K562 (cell line): Measurements from ENCODE around the gene DNASE1L2. TPM values are rescaled to one million over a fixed set of nuclear protein-coding genes. Genes with fewer than 3 reads are reported as not detected.

ENCODE experiments used
- DDX20 ChIP-seq: fragments of 450-650 bp; IDR thresholded peaks from 2 replicates; pipeline ENCODE4 v1.6.1; 2016; ENCODE audit warnings: missing genetic modification characterization, low read depth, mild to moderate bottlenecking, missing compliant biosample characterization, moderate library complexity
- RBM34 ChIP-seq: fragments of 200-400 bp; formaldehyde crosslinking; IDR thresholded peaks from 2 replicates; pipeline ENCODE4 v1.6.1; 2018; ENCODE audit warnings: low read length, borderline replicate concordance; ENCODE audit not compliant: insufficient read depth
- XRCC3 ChIP-seq: fragments of 450-650 bp; IDR thresholded peaks from 2 replicates; pipeline ENCODE4 v1.6.1; 2017; ENCODE audit warnings: mild to moderate bottlenecking, moderate library complexity
- polyA plus RNA-seq, 8 experiments: library from polyadenylated mRNA; depleted of rRNA in 4 of 8; stranded (reverse) in 5 of 8; unstranded in 3 of 8; fragments of >200 nt; fragmentation: Nextera tagmentation in 2 of 8; fragmentation: Illumina TruSeq in 1 of 8; extraction: Ambion mirVana in 2 of 8; extraction: Trizol in 1 of 8; gene quantifications; 2 replicates each; pipeline versions ENCODE4 v1.2.1 to v1.2.3, GENCODE V29; 2011 to 2014; ENCODE audit warnings: inconsistent platforms in 1 of 8, missing spikeins in 1 of 8
- total RNA-seq, 7 experiments: library from RNA; depleted of rRNA in 6 of 7; stranded (reverse); fragments of >200 nt in 6 of 7; fragmentation: Illumina TruSeq in 2 of 7; extraction: Trizol in 2 of 7; gene quantifications; 2 replicates each; pipeline versions ENCODE4 v1.2.1 to v1.2.3, GENCODE V29; 2011 to 2021; ENCODE audit warnings: low replicate concordance in 1 of 7
- TF ChIP-seq, protein P1 (sequence below): fragments of 450-650 bp; IDR thresholded peaks from 2 replicates; pipeline ENCODE4 v1.6.1; 2016; ENCODE audit warnings: borderline replicate concordance
- TF ChIP-seq, protein P2 (sequence below): fragments of 450-650 bp; IDR thresholded peaks from 2 replicates; pipeline ENCODE4 v1.6.1; 2014; ENCODE audit warnings: low read depth, mild to moderate bottlenecking, moderate library complexity, borderline replicate concordance
- TF ChIP-seq, protein P3 (sequence below): sonication (generic); formaldehyde crosslinking; IDR thresholded peaks from 2 replicates; pipeline ENCODE4 v1.8.0; 2023; ENCODE audit warnings: missing genetic modification reagents, mild to moderate bottlenecking, borderline replicate concordance
- TF ChIP-seq, protein P4 (sequence below): fragments of 200-800 bp; sonication (Bioruptor generic); IDR thresholded peaks from 2 replicates; pipeline ENCODE4 v1.6.1; 2016; ENCODE audit warnings: missing genetic modification characterization, missing compliant biosample characterization
- TF ChIP-seq, protein P5 (sequence below): conservative IDR thresholded peaks from 2 replicates; pipeline ENCODE4 v1.6.1; 2011; ENCODE audit warnings: low read depth, mild to moderate bottlenecking, low read length; ENCODE audit not compliant: control insufficient read depth

DNASE1L2 gene
- total and polyA plus RNA-seq, 9 of the 15 experiments (the other 6 are each of a cell fraction or from before 2014, with no cell fraction given), result 0.08 to 2.7 (median 1.7) TPM; not detected in 1

DNA sequence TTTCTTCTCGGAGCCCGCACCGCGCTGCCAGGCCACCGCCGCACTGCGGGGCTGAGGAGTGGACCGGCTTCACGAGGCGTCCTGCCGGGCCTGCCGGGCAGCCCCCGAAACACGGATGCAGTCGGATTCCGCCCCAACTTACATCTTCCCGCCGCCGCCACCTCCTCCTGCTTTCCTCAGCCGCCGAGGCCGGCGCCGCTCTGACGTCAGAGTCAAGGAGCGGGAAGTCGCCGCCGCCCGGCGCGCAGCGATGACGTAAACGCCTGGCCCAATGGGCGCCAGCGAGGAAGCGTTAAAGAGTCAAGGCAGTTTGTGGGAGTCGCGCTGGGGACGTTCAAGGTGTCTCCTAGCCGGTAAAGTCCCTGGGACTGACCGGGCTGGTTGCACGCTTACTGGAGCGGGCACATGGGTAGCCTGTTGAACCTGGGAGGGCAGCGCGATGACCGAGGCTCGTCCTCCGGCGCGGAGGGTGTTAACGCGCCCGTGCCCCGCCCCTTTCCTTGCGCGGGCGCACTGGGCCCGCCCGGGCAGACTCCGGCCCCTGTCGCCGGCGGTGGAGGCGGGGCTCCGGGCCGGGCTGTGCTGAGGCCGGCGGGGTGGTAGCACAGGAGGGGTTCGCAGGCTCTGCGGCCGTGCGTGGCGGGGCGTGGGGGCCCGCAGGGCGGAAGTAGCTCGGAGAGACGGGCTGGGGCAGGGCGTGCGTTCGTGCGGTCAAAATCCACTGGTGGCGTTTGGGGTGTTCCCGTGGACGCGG is 31.8 kb downstream of the DNASE1L2 start, which contains the start of gene RNPS1 (continued):
- TF ChIP-seq, protein P1, sequence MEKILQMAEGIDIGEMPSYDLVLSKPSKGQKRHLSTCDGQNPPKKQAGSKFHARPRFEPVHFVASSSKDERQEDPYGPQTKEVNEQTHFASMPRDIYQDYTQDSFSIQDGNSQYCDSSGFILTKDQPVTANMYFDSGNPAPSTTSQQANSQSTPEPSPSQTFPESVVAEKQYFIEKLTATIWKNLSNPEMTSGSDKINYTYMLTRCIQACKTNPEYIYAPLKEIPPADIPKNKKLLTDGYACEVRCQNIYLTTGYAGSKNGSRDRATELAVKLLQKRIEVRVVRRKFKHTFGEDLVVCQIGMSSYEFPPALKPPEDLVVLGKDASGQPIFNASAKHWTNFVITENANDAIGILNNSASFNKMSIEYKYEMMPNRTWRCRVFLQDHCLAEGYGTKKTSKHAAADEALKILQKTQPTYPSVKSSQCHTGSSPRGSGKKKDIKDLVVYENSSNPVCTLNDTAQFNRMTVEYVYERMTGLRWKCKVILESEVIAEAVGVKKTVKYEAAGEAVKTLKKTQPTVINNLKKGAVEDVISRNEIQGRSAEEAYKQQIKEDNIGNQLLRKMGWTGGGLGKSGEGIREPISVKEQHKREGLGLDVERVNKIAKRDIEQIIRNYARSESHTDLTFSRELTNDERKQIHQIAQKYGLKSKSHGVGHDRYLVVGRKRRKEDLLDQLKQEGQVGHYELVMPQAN, result peak; percentile 91; the same call in 1 of the 2 replicates
- TF ChIP-seq RBM34 (no peak), DDX20 (no peak), XRCC3 (no peak)
- TF ChIP-seq, protein P2, sequence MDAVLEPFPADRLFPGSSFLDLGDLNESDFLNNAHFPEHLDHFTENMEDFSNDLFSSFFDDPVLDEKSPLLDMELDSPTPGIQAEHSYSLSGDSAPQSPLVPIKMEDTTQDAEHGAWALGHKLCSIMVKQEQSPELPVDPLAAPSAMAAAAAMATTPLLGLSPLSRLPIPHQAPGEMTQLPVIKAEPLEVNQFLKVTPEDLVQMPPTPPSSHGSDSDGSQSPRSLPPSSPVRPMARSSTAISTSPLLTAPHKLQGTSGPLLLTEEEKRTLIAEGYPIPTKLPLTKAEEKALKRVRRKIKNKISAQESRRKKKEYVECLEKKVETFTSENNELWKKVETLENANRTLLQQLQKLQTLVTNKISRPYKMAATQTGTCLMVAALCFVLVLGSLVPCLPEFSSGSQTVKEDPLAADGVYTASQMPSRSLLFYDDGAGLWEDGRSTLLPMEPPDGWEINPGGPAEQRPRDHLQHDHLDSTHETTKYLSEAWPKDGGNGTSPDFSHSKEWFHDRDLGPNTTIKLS, result peak; percentile 85
- TF ChIP-seq, protein P3, sequence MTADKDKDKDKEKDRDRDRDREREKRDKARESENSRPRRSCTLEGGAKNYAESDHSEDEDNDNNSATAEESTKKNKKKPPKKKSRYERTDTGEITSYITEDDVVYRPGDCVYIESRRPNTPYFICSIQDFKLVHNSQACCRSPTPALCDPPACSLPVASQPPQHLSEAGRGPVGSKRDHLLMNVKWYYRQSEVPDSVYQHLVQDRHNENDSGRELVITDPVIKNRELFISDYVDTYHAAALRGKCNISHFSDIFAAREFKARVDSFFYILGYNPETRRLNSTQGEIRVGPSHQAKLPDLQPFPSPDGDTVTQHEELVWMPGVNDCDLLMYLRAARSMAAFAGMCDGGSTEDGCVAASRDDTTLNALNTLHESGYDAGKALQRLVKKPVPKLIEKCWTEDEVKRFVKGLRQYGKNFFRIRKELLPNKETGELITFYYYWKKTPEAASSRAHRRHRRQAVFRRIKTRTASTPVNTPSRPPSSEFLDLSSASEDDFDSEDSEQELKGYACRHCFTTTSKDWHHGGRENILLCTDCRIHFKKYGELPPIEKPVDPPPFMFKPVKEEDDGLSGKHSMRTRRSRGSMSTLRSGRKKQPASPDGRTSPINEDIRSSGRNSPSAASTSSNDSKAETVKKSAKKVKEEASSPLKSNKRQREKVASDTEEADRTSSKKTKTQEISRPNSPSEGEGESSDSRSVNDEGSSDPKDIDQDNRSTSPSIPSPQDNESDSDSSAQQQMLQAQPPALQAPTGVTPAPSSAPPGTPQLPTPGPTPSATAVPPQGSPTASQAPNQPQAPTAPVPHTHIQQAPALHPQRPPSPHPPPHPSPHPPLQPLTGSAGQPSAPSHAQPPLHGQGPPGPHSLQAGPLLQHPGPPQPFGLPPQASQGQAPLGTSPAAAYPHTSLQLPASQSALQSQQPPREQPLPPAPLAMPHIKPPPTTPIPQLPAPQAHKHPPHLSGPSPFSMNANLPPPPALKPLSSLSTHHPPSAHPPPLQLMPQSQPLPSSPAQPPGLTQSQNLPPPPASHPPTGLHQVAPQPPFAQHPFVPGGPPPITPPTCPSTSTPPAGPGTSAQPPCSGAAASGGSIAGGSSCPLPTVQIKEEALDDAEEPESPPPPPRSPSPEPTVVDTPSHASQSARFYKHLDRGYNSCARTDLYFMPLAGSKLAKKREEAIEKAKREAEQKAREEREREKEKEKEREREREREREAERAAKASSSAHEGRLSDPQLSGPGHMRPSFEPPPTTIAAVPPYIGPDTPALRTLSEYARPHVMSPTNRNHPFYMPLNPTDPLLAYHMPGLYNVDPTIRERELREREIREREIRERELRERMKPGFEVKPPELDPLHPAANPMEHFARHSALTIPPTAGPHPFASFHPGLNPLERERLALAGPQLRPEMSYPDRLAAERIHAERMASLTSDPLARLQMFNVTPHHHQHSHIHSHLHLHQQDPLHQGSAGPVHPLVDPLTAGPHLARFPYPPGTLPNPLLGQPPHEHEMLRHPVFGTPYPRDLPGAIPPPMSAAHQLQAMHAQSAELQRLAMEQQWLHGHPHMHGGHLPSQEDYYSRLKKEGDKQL (CRISPR knock-in tag), result no peak
- TF ChIP-seq, protein P4, sequence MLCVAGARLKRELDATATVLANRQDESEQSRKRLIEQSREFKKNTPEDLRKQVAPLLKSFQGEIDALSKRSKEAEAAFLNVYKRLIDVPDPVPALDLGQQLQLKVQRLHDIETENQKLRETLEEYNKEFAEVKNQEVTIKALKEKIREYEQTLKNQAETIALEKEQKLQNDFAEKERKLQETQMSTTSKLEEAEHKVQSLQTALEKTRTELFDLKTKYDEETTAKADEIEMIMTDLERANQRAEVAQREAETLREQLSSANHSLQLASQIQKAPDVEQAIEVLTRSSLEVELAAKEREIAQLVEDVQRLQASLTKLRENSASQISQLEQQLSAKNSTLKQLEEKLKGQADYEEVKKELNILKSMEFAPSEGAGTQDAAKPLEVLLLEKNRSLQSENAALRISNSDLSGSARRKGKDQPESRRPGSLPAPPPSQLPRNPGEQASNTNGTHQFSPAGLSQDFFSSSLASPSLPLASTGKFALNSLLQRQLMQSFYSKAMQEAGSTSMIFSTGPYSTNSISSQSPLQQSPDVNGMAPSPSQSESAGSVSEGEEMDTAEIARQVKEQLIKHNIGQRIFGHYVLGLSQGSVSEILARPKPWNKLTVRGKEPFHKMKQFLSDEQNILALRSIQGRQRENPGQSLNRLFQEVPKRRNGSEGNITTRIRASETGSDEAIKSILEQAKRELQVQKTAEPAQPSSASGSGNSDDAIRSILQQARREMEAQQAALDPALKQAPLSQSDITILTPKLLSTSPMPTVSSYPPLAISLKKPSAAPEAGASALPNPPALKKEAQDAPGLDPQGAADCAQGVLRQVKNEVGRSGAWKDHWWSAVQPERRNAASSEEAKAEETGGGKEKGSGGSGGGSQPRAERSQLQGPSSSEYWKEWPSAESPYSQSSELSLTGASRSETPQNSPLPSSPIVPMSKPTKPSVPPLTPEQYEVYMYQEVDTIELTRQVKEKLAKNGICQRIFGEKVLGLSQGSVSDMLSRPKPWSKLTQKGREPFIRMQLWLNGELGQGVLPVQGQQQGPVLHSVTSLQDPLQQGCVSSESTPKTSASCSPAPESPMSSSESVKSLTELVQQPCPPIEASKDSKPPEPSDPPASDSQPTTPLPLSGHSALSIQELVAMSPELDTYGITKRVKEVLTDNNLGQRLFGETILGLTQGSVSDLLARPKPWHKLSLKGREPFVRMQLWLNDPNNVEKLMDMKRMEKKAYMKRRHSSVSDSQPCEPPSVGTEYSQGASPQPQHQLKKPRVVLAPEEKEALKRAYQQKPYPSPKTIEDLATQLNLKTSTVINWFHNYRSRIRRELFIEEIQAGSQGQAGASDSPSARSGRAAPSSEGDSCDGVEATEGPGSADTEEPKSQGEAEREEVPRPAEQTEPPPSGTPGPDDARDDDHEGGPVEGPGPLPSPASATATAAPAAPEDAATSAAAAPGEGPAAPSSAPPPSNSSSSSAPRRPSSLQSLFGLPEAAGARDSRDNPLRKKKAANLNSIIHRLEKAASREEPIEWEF (CRISPR knock-in tag), result no peak
- TF ChIP-seq, protein P5, sequence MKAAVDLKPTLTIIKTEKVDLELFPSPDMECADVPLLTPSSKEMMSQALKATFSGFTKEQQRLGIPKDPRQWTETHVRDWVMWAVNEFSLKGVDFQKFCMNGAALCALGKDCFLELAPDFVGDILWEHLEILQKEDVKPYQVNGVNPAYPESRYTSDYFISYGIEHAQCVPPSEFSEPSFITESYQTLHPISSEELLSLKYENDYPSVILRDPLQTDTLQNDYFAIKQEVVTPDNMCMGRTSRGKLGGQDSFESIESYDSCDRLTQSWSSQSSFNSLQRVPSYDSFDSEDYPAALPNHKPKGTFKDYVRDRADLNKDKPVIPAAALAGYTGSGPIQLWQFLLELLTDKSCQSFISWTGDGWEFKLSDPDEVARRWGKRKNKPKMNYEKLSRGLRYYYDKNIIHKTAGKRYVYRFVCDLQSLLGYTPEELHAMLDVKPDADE, result 0 out of 2 replicates have a peak, but pooled peaks have one; percentile 58
